COLO829 (cell line): ENCODE data around the gene LRRC74A.
A peak's percentile ranks its signal among the peaks of the same experiment; 100 is the strongest.

Experiments
- DNase-seq: peaks from one replicate; pipeline ENCODE4 v3.0.0; 2012; ENCODE audit warnings: low spot score

LRRC74A gene

DNA sequence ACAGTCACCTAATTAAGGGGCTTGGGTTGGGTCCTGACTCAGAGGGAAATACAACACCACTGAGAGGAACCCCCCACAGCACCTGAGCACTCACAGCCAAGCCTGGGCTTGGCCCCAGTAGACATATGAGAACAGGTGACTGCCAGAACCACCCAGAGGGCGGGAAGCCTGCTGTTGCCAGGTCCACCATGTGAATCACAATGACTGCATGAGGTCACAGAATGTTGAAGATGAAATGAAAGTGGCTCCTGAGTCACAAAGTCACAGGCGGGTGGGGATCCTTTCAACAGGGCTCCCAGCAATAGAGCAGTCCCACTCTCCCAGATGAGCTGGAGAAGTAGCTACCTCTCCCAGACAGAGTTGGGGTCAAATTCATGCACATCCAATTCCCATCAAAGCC, at the start of gene LRRC74A:
LRRC74A (plus strand) TSS at position 287 of the 400 bp plus-strand sequence. CDS start 290 bp downstream, outside the sequence.
- no peak for DNase-seq

GRCh38 chr14:76776428-76777251, 49.6 kb upstream of the LRRC74A start:
- DNase-seq, result peak; percentile 70

GRCh38 chr14:76777721-76778120, 48.5 kb upstream of the LRRC74A start:
- no peak for DNase-seq

DNA sequence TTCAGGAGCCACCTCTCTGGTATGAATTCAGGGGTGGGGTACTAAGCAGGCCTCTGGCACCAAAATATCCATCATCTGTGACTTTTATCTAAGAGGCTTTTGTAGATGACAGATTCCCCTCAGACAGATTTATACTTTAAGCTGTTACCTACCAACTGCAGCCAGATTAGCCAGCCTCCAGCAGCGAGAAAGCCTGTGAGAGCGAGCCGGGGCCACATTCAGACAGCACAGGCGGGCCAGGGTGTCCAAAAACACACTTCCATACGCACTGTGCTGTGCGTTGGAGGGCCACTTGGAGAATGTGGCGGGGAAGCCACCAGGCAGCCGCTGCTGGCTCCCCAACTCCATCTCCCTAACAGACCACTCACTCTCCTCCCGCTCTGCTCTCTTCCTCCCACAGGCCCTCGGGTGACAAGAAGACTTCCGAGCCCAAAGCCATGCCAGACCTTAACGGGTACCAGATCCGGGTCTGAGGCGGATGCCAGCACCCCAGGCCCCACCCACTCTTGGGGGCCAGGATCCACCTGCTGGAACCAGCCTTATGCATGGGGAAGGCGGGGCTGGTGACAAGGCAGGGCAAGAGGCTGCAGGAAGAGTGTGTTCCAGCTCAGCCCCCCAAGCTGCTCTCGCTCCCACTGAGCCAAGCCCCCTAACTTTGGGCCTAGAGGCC, 47.5 kb upstream of the LRRC74A start:
- no peak for DNase-seq

GRCh38 chr14:76779221-76780057, 46.8 kb upstream of the LRRC74A start:
- DNase-seq, result no peak

- DNase-seq, result no peak
Measured at GRCh38 chr14:76780058-76780345, 46.2 kb upstream of the LRRC74A start.

DNA sequence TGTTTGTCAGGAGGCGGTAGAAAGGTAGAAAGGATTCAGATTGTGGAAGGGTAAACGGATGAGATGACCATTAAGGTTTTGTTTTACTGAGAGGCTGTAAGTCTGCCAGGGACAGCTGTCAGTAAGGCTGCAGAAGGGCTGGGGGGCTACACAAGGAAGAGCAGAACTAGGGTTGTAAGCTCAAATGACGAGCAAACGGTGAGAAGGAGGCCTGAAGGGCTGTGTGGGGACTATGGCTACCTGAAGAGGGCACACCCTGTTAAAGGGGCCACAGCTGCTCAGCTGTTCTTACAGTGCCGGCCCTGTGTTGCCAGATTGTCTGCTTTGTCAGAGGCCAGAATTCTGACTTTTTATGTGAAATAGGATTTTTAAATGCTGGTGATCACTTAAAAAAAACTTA, 45.8 kb upstream of the LRRC74A start:
- DNase-seq, result no peak

GRCh38 chr14:76780875-76781647, 45.1 kb upstream of the LRRC74A start:
- DNase-seq, result no peak

DNA sequence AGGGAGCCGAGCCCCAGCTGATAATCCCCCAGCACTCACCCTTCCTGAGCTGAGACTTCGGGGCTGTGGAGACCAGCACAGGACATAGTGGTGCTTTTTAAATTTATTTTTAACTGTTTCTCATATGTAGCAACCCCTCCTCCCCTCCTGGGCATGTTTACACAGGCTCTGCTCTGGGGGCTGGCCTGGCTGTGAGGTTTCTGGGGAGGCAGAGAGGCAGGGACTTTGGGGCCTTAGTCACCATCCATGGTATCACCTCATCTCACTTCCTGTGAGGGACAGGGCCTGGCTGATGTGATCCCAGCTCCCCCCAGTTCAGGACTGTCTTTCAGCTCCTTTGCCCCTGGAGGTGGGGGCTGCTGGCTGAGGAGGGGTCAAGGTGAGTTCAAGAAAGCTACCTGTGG, 44.6 kb upstream of the LRRC74A start:
- DNase-seq, result no peak

GRCh38 chr14:76782115-76782884, 43.9 kb upstream of the LRRC74A start:
- DNase-seq, result no peak

DNA sequence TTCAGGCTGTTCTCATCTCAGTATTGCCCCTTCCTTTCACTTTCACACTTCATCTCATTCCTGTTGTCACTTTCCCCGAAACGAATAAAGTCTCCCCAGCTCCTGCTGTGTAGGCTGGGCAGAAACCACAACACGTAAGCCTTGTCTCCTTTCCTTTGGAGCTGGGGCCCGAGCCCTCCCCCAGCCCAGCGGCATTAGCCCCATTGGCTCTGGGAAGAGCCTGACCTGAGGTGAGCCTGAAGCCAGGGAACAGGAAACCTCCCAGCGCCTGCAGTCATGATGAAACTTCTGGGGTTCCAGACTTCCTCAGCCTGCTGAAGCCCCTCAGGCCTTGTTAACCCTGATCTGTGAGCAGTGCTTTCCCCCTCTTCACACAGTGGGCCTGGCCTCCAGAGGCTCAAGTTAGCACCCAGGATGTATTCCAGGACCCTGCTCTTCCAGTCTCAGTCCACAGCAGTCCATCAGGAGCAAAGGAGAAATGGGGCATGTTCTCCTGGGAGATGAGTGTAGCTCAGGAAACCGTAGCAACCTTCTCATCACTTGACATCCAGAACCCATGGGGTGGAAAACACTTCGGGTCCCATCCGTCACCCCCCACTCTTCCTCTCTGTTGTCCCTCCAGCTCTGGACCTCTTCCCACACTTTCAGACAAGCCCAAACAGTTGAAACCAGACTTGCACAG, 43.2 kb upstream of the LRRC74A start:
- DNase-seq, result no peak

- DNase-seq, result no peak
Measured at GRCh38 chr14:76784266-76784874, 41.8 kb upstream of the LRRC74A start.

DNA sequence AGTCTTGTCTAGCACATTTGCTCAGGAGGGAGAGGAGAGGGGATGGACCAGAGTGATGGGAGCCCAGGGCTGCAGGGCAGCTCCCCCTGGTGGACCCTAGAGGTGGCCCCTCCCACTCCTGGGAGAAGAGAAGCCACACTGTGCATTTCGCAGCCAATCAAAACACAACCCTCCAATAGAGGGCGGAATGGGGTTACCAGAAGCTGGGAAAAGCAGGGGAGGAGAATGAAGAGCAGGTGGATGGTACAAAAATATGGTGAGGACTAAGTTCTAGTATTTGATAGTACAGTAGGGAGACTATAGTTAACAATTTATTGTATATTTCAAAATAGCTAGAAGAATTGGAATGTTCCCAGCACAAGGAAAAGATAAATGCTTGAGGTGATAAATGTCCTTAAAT, 41.3 kb upstream of the LRRC74A start:
- DNase-seq, result peak; percentile 96

- DNase-seq, result no peak
Measured at GRCh38 chr14:76786601-76787000, 39.6 kb upstream of the LRRC74A start.

DNA sequence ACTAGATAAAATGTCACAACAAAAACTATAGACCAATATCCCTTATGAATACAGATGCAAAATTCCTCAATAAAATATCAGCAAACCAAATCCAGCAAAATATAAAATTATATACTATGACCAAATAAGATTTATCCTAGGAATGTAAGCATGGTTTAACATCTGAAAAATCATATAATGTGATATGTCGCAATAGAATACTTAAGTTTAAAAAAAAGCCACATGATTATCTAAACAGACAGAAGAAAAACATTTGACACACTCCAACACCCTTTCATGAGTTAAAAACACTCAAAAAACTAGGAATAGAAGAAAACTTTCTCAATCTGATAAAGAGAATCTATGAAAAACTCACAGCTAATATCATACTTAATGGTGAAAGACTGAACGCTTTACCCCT, 33.8 kb upstream of the LRRC74A start:
- no peak for DNase-seq

GRCh38 chr14:76793324-76793723, 32.9 kb upstream of the LRRC74A start:
- DNase-seq, result no peak

DNA sequence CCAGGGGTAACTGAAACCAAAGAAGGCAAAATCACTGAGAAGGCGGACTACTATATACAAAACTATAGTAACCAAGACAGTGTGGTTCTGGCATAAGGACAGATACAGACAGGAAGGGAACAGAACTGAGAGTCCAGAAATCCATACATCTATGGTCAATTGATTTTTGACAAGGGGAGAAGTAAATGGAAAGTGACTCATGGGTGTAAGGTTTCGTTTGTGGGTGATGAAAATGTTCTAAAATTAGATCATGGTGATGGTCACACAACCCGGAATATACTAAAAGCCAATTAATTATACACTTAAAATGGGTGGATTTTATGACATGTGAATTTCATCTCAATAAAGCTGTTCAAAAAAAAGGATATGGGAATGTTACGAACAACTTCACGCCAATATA, 32.3 kb upstream of the LRRC74A start:
- no peak for DNase-seq

DNA sequence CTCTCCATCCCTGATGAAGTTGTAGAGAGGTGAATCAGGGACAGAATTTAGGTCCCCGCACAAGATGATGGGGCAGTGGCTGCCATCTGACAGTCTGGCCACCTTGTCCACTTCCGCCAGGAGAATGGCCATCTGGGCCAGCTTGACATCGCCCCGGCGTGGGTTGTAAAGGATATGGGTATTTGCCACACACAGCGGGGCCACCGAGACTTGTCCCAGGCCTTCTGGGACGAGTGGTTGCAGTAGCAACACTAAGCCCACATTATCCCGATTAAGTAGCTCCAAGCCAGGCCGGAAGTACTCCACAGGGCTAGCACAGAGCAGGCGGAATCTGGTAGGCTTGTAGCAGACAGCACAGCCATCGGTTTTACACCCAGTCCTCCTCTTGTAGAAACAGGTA, 19.8 kb upstream of the LRRC74A start:
- no peak for DNase-seq

DNA sequence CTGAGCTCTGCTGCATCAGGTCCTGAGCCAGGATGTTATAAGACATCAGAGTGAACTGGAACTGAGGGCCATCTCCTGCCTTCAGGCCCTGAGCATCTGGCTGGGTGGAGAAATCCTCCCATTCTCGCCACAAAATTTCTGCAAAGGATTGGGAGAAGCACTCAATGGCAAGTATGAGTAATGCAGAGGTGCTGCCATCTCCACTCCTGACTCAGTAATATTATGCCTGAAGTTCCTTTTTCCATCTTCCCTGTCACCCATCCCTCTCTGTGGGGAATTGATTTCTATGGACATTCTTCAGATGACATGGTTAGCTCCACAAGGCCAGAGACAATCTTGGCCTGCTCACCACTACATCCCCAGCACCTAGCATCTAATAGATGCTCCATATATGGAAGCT, 18.2 kb upstream of the LRRC74A start:
- DNase-seq, result no peak

DNA sequence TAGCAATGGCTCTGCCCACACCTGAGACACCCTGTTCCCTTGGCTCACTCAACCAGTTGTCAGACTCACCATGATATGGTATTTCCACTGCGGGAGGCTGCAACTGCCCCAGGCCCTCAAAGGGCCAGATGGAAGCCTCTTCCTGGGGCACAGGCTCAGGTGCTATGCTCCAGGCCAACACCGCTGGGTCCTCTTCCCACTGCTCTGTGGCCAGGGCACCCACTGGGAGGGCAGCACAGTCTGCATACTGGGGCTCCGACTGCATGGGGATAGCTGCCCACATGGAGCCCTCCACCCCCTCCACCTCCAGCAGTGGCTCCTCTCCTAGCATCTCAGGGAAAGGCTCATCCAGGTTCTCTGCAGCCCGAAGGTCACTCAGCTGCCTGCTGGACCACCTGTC, 17.2 kb upstream of the LRRC74A start:
- DNase-seq, result no peak
